Colon (tissue), 2 donors: ENCODE results near the gene VIL1.

Experiments
- FAIRE-seq: peaks from 2 replicates; lab custom pipeline; 2012; peaks lifted over from hg19 to GRCh38; lab: Jason Lieb, UNC
- donor health status: control.
- donor health status: control.

Gene VIL1

GRCh38 chr2:218406209-218406948, 12.5 kb upstream of the VIL1 start:
- FAIRE-seq: no peak

- FAIRE-seq: no peak
These were observed 11.8 kb upstream of the VIL1 start for GRCh38 chr2:218406949-218407618.

GRCh38 chr2:218407717-218408116, 11.2 kb upstream of the VIL1 start:
- FAIRE-seq: no peak

- no peak for FAIRE-seq
These were observed 604 bp upstream of the VIL1 start for GRCh38 chr2:218418321-218418716.

DNA sequence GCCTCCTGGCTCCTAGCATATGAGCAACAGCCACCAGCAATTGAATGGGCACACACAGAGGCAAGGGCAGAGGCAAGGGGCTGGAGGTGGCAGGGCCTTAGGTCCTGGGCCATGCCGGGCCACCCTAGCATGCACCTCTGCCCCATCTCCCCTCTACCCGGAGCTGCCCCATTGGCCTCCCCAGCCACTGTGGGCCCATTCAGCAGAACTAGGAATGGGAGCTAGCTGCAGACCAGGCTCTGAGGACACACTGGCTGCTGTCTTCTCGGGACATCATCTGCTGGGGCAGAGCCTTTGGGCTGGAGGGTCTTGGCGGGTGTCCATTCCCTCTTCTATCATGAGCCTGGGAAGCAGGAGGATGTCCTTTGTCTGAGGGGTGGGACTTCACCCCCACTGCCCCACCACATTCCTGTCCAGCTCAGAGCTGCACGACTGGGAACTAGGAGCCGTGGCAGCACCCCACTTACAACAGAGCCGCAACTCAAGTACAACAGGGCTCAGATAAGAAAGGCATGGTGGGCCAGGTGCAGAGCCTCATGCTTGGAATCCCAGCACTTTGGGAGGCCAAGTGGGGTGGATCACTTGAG, 800 bp downstream of the VIL1 start:
- FAIRE-seq: no peak

DNA sequence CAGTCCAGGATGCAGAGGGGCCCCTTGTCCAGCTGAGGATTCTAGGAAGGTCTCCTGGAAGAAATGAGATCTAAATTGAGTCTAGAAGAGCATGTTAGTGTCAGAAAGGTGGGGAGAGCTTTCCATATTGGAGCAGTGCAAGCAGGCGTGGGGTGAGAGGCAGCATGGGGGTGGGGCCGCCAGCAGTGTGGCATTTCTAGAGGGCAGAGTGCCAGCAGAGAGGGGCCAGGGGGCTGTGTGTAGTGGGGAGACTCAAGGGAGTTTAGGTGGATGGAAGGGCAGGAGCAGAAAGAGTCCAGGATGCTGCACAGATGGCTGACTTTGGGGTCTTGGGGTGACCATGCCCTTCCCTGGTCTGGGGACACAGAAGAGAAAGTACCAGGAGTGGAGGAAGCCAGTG, 2.1 kb downstream of the VIL1 start:
- no peak for FAIRE-seq

DNA sequence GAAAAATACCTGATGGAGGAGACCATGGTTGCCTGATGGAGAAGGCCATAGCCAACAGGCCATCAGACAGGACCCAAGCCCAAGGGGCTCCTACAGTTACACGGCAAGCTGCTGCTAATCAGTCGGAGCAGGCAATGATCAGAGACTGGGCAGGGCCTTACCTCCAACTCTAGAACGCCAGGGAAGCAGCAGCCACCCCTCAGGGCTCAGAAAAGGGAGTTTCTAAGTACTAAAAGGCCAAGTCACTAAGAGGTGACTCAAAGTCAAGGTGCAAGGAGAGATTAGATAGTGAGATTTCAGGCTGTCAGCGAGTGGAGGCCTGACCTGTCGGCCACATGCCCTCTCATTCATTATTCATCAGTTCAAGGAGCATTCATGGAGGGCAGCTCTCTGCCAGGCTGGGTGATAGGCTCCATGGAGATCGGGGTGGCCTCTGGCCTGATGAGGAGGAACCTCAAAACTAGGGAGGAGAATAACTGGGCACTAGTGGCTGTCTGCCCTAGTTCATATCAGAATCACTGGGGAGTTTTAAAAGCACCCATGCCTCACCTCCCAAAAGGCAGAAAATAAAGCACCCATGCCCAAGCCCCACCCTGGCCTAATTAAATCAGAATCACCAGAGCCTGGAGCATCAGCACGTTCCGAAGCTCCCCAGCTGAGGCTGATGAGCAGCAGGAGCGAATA, 3.6 kb downstream of the VIL1 start:
- FAIRE-seq: no peak

- no peak for FAIRE-seq
These were observed 4.7 kb downstream of the VIL1 start for GRCh38 chr2:218423584-218423983.

GRCh38 chr2:218425531-218425930, 6.6 kb downstream of the VIL1 start:
- FAIRE-seq: no peak

DNA sequence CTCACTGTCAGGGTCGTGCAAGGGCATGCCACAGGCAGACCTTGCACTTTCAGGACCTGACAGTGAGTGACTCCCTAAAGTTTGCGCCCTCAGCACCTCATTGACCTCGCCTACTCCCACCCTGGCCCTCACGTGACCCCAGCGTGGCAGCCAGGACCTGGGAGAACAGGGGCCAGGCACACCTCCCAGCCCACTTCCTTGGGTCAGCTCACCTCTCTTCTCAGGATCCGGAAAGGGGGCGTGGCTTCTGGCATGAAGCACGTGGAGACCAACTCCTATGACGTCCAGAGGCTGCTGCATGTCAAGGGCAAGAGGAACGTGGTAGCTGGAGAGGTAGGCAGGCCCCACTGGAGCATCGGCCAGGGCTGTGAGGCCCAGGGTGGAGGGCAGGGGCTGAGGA, 8.8 kb downstream of the VIL1 start:
- no peak for FAIRE-seq

DNA sequence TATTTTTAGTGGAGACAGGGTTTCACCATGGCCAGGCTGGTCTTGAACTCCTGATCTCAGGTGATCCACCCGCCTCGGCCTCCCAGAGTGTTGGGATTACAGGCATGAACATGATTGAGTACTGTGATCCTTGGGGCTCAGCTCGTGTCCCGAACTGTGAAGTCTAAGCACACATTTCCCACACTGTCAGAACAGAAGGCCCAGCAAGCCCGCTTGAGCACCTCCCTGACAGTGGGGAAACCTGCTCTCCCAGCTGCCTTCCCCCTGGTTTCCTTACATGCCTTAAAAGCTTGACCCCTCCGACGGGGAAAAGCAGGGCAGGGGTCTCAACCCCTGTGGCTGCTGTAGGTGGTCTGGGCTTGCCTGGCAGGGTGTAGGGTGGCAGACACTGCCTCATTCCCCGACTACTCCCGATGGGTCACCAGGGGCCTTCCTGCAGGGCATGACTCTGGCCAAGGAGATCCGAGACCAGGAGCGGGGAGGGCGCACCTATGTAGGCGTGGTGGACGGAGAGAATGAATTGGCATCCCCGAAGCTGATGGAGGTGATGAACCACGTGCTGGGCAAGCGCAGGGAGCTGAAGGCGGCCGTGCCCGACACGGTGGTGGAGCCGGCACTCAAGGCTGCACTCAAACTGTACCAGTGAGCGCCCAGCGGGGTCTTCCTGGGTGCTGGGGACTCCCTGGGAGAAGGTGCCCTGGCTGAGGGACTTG, 10.1 kb downstream of the VIL1 start:
- FAIRE-seq: no peak

DNA sequence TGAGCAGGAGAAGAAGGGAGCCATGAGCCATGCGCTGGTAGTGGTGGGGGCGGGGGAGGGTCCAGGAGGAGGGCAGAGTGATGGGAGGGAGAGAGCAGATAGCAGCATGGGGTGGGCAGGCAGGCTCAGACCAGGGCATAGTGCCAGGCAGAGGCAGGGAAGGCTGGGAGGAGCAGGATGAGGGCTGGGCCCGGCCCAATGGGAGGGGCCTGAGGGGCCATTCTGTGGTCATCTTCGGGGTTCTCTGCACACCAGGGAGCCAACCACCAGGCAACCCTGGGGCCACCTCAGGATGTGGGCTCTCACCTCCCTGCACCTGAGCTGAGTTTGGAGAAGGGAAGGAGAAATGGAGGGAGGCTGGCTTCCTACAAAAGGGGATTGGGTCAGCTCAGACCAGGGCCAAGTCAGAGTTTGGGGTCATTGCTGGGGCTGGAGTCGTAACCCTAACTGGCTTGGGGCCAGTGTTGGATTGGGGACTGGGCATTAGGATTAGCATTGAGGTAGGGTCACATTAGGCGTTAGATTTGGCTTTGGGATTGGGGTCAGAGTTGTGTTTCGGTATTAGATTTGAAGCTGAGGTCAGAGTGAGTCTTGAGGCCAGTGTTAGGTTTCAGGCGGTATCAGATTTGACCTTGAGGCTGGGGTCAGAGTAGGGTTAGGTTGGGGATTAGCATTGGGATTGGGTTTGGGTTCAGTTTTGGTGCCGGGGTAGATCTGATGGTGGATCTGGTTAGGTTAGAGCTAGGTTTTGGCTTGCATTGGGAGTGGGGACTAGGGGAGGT, 11.2 kb downstream of the VIL1 start:
- FAIRE-seq: no peak

GRCh38 chr2:218430721-218431120, 11.8 kb downstream of the VIL1 start:
- FAIRE-seq: no peak

- no peak for FAIRE-seq
These were observed 13.0 kb downstream of the VIL1 start for GRCh38 chr2:218431878-218432277.

GRCh38 chr2:218432676-218433365, 13.9 kb downstream of the VIL1 start:
- FAIRE-seq: no peak

GRCh38 chr2:218434456-218434855, 15.5 kb downstream of the VIL1 start:
- FAIRE-seq: no peak

- no peak for FAIRE-seq
These were observed 16.4 kb downstream of the VIL1 start for GRCh38 chr2:218435003-218435982.

DNA sequence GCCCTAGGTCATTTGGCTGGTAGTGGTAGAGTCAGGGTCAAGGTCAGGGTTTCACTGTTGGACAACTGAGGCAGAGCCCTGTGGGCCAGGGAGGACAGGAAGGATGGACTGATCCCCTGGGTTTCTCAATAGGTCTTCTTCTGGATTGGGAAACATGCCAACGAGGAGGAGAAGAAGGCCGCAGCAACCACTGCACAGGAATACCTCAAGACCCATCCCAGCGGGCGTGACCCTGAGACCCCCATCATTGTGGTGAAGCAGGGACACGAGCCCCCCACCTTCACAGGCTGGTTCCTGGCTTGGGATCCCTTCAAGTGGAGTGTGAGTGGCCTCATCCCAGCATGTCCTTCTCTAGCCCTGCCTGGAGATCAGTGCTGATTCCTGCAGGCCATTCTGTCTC, 18.1 kb downstream of the VIL1 start:
- no peak for FAIRE-seq

DNA sequence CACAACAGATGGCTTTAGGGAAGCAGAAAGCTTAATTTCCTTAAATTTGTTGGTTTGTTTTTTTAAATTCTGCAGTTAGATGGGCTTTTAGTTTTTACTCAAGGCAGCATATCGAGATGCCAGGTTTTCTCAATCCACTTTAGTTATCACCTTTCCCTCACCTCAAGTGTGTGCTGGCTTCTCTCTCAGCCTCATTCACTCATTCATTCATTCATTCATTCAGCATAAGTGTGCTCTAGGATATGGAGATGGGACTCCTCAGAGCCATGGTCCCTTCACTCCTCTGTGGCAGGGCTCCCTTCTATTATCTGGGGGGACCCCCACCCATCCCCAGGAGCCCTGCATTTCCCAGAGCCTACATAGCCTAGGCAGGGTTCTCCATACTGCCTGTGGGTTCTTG, 19.0 kb downstream of the VIL1 start:
- no peak for FAIRE-seq

- no peak for FAIRE-seq
These were observed 19.7 kb downstream of the VIL1 start for GRCh38 chr2:218438596-218438995.
